Astrocyte (in vitro differentiated cells and primary cell): ENCODE data around the gene SELENOS.

Experiments
- CTCF ChIP-seq: IDR thresholded peaks from 2 replicates; pipeline ENCODE4 v1.5.1; 2011; ENCODE audit warnings: low read depth, mild to moderate bottlenecking, inconsistent platforms, low read length, moderate library complexity; ENCODE audit not compliant: insufficient read depth
- EZH2 ChIP-seq: IDR thresholded peaks from 2 replicates; pipeline ENCODE4 v1.6.1; 2012; ENCODE audit warnings: mild to moderate bottlenecking, low read length, inconsistent platforms; ENCODE audit not compliant: insufficient read depth

- TF ChIP-seq CTCF (no peak), EZH2 (no peak)
Measured at GRCh38 chr15:101316529-101316928, 39.2 kb upstream of the SELENOS start.
